GM19035 (cell line): ENCODE measurements around the gene RIMS3.
"Not testable (repeated sequence)": the region's sequence is repeated elsewhere in the genome, so short reads cannot be mapped to it uniquely, and the experiment has no call there.

Source experiments
- ATAC-seq: cut with Tn5 transposase; IDR thresholded peaks from one replicate; pipeline ENCODE4 v1.9.1; 2021; ENCODE audit not compliant: unreplicated experiment

RIMS3 gene

GRCh38 chr1:40595623-40596022 lies 69.9 kb downstream of the RIMS3 start:
- ATAC-seq, result no peak

- ATAC-seq, result no peak
These were observed 71.3 kb downstream of the RIMS3 start for GRCh38 chr1:40594187-40594531.

GRCh38 chr1:40593449-40594186 lies 71.9 kb downstream of the RIMS3 start:
- no peak for ATAC-seq

DNA sequence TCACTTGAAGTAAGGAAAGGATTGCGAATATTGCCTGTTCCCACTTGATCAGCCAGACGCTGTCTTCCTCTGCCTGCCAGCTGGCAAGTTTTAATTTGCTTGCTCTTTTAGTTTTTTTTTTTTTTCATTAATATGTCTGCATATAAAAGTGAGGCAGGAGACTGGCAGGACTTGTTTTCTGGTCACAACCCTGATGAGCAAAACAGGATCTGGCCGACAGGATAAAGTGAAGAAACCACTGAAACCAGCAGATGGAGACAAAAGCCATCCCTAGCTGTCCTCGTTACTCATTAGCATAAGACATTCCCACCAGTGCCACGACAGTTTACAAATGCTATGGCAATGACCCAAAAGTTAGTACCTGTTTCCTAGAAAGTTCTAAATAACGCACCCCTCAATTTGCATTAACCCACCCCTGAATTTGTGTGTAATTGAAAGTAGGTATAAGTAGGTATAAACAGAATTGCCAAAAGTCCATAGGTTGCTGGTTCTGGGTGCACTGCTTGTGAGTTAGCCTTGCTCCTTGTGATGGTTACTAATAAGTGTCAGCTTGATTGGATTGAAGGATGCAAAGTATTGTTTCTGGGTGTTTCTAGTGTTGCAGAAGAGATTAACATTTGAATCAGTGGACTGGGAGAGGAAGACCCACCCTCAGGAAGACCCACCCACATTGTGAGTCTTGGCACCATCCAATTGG lies 73.2 kb downstream of the RIMS3 start:
- ATAC-seq, result no peak

GRCh38 chr1:40588586-40588985 lies 76.9 kb downstream of the RIMS3 start:
- no peak for ATAC-seq

GRCh38 chr1:40583980-40584379 lies 81.5 kb downstream of the RIMS3 start:
- ATAC-seq, result no peak

- no peak for ATAC-seq
These were observed 83.4 kb downstream of the RIMS3 start for GRCh38 chr1:40582116-40582515.

GRCh38 chr1:40575336-40575735 lies 90.1 kb downstream of the RIMS3 start:
- ATAC-seq, result no peak

GRCh38 chr1:40574805-40575204 lies 90.7 kb downstream of the RIMS3 start:
- ATAC-seq, result not testable (repeated sequence)
